ENCODE measurements around the gene SPX.

The SPX gene

DNA sequence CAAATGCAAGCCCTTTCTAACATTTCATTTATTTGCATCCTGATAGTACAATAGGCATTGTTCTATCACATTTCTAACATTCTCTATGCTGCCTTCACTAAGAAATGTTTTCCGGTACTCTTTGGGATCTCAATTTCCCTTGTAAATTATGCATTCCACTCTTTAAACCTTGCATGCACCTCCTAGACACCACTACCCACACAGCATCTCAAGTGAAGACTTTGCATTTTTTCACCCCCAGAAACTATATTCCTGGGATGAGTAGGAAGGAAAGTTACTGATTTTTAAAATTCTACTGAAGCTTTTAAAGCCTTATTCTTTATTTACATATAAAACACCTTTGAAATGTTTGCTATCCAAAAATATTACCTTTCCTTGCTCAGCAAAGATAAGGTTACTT, 51.4 kb downstream of the SPX start:
- DNase-seq (ENCODE audit: low read depth): no peak

DNA sequence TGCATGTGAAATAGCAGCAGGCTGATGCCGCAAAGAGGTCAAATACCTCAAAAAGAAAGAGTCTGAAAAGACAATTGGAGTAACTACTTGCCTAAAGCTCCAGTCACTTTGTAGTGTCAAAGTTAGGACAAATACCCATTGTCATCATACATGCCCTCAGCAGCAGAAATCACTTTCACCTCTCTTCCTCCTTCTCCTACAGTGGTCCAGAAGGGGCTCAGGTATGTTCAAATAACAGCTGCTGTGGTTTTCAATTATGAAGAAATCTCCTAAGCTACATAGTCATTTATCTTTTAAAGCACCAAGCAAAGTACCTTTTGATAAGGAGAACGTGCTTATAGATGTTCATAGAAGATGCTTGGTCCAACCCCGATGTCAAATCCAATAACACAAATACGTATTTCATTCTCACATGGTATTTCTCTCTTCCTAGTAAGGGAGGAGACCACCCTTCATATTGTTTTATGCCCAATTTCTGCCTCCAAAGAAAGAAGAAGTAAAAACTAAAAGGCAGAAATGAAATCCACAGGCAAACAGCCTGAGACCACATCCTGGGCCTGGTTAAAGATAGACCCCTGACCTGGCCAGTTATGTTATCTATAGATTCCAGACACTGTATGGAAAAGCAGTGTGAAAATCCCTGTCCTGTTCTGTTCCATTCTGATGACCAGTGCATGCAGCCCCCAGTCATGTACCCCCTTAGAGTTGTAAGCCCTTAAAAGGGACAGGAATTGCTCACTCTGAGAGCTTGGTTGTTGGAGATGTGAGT, 54.8 kb downstream of the SPX start:
- DNase-seq (ENCODE audit: low read depth): no peak
